Natural killer cell (primary cell): ENCODE data around the gene ABAT. TPM values are rescaled to one million over a fixed set of nuclear protein-coding genes. Genes with fewer than 3 reads are reported as not detected.

Experiments used
- ATAC-seq, 3 donors: fragments of 150-1000 bp in 2 of 3; fragments of 200-7000 bp in 1 of 3; cut with Tn5 transposase; 1 replicate in 1 of 3; 2 replicates in 2 of 3; pipeline ENCODE4 v1.10.0; 2021; ENCODE audit warnings: mild to moderate bottlenecking in 2 of 3, moderate library complexity in 2 of 3
- DNase-seq, 2 donors: peaks; one replicate each; pipeline versions ENCODE4 v3.0.0 to v3.0.0-alpha.2; 2013 to 2021; ENCODE audit warnings: mixed read lengths in 1 of 2
- H3K27ac ChIP-seq: one replicate; pipeline ENCODE4 v1.5.1; 2013; ENCODE audit warnings: mild to moderate bottlenecking, low read length
- H3K27me3 ChIP-seq: one replicate; pipeline ENCODE4 v1.6.1; 2013; ENCODE audit warnings: low read length; ENCODE audit not compliant: control insufficient read depth, insufficient read depth
- H3K36me3 ChIP-seq: one replicate; pipeline ENCODE4 v1.6.1; 2013; ENCODE audit warnings: low read length; ENCODE audit not compliant: control insufficient read depth, insufficient read depth
- H3K4me1 ChIP-seq: one replicate; pipeline ENCODE4 v1.6.1; 2013; ENCODE audit warnings: low read length; ENCODE audit not compliant: control insufficient read depth, insufficient read depth
- H3K4me3 ChIP-seq: one replicate; pipeline ENCODE4 v1.5.1; 2013; ENCODE audit warnings: low read length
- H3K9me3 ChIP-seq: one replicate; pipeline ENCODE4 v1.6.1; 2013; ENCODE audit warnings: low read length; ENCODE audit not compliant: control insufficient read depth, insufficient read depth
- H3K27ac Mint-ChIP-seq, 2 donors: one replicate each; pipeline ENCODE4 v1.8.0; 2022; ENCODE audit warnings: mild to moderate bottlenecking in 2 of 2, mixed read lengths in 2 of 2, moderate library complexity in 1 of 2
- H3K27me3 Mint-ChIP-seq, 2 donors: one replicate each; pipeline ENCODE4 v1.8.0; 2022; ENCODE audit warnings: low read depth in 2 of 2, mixed read lengths in 2 of 2
- H3K36me3 Mint-ChIP-seq: one replicate; pipeline ENCODE4 v1.8.0; 2022; ENCODE audit warnings: mixed read lengths
- H3K4me1 Mint-ChIP-seq, 2 donors: one replicate each; pipeline ENCODE4 v1.8.0; 2022; ENCODE audit warnings: mixed read lengths in 2 of 2
- H3K4me3 Mint-ChIP-seq: one replicate; pipeline ENCODE4 v1.8.0; 2022; ENCODE audit warnings: mild to moderate bottlenecking, moderate library complexity, mixed read lengths
- H3K9me3 Mint-ChIP-seq, 2 donors: one replicate each; pipeline ENCODE4 v1.8.0; 2022; ENCODE audit warnings: mixed read lengths in 2 of 2
- WGBS: methylation state at CpG from one replicate; pipeline ENCODE4 v1.1.7; 2013; ENCODE audit warnings: missing lambda C conversion rate; ENCODE audit not compliant: insufficient coverage; 5-methylcytosine and 5-hydroxymethylcytosine counted together
- intact Hi-C: fragments of 100-400 bp; cut with micrococcal nuclease; formaldehyde crosslinking; loops from one replicate; pipeline ENCODE4 v1.14.2; 2022
- total RNA-seq, 4 donors: library from RNA; stranded (reverse); fragments of 120-200 nt in 1 of 4; gene quantifications; one replicate each; pipeline versions ENCODE4 v1.2.3 to v1.2.4, GENCODE V29; 2013 to 2022
- TF ChIP-seq, protein P1 (sequence below): fragments of 200-600 bp; IDR thresholded peaks from one replicate; pipeline ENCODE4 v1.8.0; 2022; ENCODE audit warnings: antibody characterized with exemption

The ABAT gene
- total RNA-seq, 3 donors from 2014 or later (not counting 1 experiment from before 2014, with no cell fraction given), result 11.0 to 13.4 (median 11.3) TPM

DNA sequence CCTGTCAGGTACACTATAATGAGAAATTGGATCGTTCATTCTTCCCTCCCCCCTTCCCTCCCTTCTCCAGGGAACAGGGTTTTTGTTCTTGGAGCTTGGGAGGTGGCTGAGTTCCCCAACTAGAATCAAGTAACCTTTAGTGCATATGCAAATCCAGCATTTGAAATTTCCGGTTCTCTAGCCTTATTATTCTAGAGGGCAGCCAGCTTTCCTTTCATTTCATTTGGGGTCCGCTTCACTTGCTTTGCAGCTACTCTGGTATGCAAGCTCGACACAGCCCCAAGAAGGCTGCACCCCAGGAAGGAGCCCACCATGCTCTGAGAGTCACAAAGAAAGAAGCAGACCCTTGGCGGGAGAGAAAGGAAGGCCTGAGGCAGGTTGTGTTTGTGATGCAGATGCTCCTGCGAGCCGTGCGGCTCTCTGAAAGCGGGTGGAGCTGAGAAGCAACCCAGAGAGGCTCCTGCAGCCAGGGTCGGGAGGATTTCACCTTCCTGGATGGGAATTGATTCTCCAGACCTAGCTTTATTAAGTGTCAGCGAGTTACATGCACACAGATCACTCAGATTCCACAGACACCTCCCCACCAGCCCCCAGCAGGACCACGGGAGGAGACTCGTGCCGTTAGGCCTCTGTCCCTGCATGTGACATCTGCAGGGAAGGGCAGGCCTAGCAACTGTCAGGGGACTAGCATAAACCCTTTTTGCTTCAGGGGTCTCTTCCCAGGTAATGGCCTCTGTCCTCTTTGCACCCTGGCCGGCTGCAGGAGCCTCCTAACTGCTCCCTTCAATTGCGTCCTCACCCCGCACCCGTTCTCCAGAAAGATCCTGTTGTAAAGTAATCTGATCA, 157.7 kb downstream of the ABAT start:
- Mint-ChIP-seq H3K27me3 (no peaks in the 10 kb centered on the region), H3K4me1 (peaks cover 0 to 22% of the 10 kb centered on the region in 2 donors), H3K9me3 (no peaks in the 10 kb centered on the region), H3K4me3 (no peak overlapping the region), H3K27ac (peak overlapping the region in 1 of 2 donors; percentile 22), H3K36me3 (no peaks in the 10 kb centered on the region)
- intact Hi-C loops, result no loop called here
- H3K27me3 ChIP-seq, result no peaks in the 10 kb centered on the region
- no peak overlapping the region for H3K27ac ChIP-seq
- 91% methylated on average over 17 of the region's 18 CpGs for WGBS
- peaks cover 19% of the 10 kb centered on the region for H3K36me3 ChIP-seq
- DNase-seq, result no peak
- no peak for ATAC-seq
- peaks cover 9% of the 10 kb centered on the region for H3K4me1 ChIP-seq
- H3K4me3 ChIP-seq, result no peak overlapping the region
- H3K9me3 ChIP-seq, result no peaks in the 10 kb centered on the region
- TF ChIP-seq, protein P1, sequence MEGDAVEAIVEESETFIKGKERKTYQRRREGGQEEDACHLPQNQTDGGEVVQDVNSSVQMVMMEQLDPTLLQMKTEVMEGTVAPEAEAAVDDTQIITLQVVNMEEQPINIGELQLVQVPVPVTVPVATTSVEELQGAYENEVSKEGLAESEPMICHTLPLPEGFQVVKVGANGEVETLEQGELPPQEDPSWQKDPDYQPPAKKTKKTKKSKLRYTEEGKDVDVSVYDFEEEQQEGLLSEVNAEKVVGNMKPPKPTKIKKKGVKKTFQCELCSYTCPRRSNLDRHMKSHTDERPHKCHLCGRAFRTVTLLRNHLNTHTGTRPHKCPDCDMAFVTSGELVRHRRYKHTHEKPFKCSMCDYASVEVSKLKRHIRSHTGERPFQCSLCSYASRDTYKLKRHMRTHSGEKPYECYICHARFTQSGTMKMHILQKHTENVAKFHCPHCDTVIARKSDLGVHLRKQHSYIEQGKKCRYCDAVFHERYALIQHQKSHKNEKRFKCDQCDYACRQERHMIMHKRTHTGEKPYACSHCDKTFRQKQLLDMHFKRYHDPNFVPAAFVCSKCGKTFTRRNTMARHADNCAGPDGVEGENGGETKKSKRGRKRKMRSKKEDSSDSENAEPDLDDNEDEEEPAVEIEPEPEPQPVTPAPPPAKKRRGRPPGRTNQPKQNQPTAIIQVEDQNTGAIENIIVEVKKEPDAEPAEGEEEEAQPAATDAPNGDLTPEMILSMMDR, result no peak

DNA sequence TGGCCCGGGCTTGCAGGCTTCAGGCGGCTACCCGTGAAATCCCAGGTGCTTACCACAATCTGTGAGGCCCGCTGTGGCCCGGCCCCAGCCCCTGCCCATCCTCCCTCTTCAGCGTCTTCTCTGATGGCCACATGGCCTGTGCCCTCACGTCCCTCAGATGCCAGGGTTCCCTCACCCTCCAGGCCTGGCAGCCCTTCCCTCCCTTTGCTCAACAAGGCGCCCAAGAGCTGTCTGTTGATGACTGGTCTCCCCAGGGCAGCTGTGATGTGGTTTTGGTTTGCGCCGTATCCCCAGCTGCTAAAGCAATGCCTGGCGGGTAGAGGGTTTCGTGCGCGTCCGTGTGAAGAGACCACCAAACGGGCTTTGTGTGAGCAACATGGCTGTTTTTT, 158.3 kb downstream of the ABAT start:
- peak overlapping the region; percentile 14 for H3K4me3 Mint-ChIP-seq
- no peaks in the 10 kb centered on the region for H3K9me3 ChIP-seq
- intact Hi-C loops, result no loop called here
- no peaks in the 10 kb centered on the region for H3K36me3 Mint-ChIP-seq
- WGBS, result 58% methylated on average over 16 of the region's 16 CpGs
- H3K4me1 Mint-ChIP-seq, result peaks cover 0 to 22% of the 10 kb centered on the region in 2 donors
- ATAC-seq, result peak in 2 of 3 donors; percentile 46 to 51
- TF ChIP-seq, protein P1, result no peak
- H3K9me3 Mint-ChIP-seq, result no peaks in the 10 kb centered on the region
- no peaks in the 10 kb centered on the region for H3K27me3 Mint-ChIP-seq
- no peak for DNase-seq
- no peaks in the 10 kb centered on the region for H3K27me3 ChIP-seq
- peaks cover 19% of the 10 kb centered on the region for H3K36me3 ChIP-seq
- peaks cover 9% of the 10 kb centered on the region for H3K4me1 ChIP-seq
- H3K27ac Mint-ChIP-seq, result peak overlapping the region in 1 of 2 donors; percentile 22
- no peak overlapping the region for H3K27ac ChIP-seq
- H3K4me3 ChIP-seq, result no peak overlapping the region

Other genes with a start within 250 kb of the ABAT start
- not detected for gene TMEM114, start 84.1 kb upstream of the ABAT start, total RNA-seq
- 10 to 100 TPM; 27.1 to 45.8 (median 38.9) TPM for gene METTL22, start 52.9 kb upstream of the ABAT start, total RNA-seq
- 1 to 10 TPM; 3.0 to 5.2 (median 4.1) TPM for gene TMEM186, start 123.0 kb downstream of the ABAT start, total RNA-seq
- 10 to 100 TPM; 33.4 to 37.6 (median 36.4) TPM for gene PMM2, start 123.2 kb downstream of the ABAT start, total RNA-seq
- 10 to 100 TPM; 59.0 to 70.0 (median 60.1) TPM for gene CARHSP1, start 194.4 kb downstream of the ABAT start, total RNA-seq
- gene LITAFD, start 207.7 kb downstream of the ABAT start, total RNA-seq, result 1 to 10 TPM in 1 of 3 donors, under 1 TPM in 2; 0.21 to 1.1 (median 0.29) TPM